CD1c-positive myeloid dendritic cell (primary cell): ENCODE measurements around the gene F2RL3.
"Not testable (repeated sequence)": the region's sequence is repeated elsewhere in the genome, so short reads cannot be mapped to it uniquely, and the experiment has no call there.

Source experiments
- DNase-seq: peaks from one replicate; pipeline ENCODE4 v3.0.0-alpha.2; 2016; ENCODE audit errors: extremely low spot score

Gene F2RL3

DNA sequence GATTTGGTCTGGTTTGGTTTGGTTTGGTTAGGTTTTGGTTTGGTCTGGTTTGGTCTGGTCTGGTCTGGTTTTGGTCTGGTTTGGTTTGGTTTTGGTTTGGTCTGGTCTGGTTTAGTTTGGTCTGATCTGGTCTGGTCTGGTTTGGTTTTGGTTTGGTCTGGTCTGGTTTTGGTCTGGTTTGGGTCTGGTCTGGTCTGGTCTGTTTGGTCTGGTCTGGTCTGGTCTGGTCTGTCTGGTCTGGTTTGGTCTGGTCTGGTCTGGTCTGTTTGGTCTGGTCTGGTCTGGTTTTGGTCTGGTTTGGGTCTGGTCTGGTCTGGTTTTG lies 13.9 kb upstream of the F2RL3 start:
- DNase-seq: not testable (repeated sequence)

DNA sequence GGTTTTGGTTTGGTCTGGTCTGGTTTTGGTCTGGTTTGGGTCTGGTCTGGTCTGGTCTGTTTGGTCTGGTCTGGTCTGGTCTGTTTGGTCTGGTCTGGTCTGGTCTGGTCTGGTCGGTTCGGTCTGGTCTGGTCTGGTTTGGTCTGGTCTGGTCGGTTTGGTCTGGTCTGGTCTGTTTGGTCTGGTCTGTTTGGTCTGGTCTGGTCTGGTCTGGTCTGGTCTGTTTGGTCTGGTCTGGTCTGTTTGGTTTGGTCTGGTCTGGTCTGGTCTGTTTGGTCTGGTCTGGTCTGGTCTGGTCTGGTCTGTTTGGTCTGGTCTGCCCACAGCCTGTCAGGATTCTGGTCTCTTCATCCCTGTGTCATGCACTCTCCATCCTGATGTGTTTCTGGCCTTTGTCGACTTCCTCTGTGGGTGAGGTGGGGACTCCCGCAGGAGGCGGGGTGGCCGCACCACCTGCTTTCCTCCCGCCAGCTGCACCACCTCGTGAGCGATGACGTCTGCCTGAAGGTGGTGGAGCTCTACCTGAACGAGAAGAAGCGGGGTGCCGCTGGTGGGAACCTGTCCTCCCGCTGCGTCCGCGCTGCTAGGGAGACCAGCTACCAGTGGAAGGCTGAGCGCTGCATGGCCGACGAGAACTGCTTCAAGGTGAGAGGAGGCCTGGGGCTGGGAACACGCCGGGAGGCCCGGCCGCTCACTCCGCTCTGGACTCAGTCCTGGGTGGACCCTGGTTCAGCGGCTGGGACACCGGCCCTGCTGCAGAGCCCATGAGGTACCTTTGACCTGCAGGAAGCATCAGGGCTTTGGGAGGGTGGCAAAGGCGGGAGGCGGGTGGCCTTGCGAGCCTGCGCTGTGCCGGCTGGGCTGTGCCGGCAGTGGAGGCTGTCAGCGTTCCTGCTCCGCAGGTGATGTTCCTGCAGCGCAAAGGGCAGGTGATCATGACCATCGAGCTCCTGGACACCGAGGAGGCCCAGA lies 12.9 kb upstream of the F2RL3 start:
- no peak for DNase-seq

DNA sequence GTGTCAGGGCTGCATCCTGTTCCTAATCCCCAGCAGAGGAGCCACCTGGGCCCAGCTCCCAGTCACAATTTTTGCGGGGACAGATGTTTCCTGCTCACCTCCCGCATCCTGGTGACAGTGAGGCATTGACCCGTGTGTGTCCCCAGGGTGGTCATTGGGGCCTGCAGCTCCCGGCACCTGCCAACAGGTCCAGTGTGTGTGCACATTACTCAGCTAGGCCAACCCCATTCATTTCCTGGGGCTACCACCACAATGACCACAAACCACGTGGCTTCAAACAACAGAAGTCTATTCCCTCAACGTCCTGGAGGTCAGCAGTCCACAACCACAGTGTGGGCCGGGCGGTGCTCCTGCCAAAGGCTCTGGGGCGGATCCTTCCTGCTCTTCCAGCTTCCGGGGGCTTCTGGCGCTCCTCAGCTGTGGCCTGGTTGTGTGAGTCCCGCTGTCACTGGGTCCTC lies 11.9 kb upstream of the F2RL3 start:
- DNase-seq: no peak

DNA sequence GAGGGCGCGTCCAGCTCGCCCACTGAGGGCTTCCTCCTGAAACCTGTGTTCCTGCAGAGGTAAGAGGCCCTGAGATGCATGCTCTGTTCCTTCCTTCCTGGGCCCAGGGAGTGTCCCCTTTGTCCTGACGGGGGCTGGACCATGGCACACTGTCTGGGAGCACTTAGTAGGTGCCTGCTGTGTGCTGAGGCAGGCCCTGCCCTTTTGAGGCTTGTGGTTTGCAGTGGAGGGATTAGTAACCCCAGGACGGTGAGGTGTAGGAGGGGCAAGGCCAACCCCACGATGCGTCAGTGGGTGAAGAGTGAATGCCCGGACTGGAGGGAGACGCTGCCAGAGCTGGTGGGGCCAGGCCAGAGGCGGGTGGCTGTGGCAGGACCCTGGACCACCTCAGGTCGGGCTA lies 11.2 kb upstream of the F2RL3 start:
- no peak for DNase-seq

DNA sequence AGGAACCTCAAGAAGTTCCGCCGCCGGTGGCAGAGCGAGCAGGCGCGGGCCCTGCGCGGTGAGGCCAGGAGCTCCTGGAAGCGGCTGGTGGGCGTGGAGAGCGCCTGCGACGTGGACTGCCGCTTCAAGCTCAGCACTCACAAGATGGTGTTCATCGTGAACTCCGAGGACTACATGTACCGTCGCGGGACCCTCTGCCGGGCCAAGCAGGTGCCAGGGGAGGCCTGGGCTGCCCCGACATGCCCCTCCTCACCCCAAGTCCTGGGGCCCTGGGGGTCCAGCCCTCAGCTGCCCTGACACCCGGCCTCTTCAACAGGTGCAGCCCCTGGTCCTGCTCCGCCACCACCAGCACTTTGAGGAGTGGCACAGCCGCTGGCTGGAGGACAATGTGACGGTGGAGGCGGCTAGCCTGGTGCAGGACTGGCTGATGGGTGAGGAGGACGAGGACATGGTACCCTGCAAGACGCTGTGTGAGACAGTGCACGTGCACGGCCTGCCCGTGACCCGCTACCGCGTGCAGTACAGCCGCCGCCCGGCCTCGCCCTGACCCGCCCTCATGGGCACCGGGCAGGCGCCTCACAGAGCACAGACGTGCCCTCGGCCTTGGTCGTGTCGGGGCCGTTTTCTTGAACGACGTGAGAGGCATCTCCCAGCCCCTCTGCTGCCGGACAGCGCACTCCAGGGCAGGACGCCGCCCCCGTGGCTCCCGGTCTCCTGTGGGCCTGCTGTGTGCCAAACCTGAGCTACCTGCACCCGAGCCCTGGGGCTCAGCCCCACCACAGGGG lies 10.4 kb upstream of the F2RL3 start:
- no peak for DNase-seq

DNA sequence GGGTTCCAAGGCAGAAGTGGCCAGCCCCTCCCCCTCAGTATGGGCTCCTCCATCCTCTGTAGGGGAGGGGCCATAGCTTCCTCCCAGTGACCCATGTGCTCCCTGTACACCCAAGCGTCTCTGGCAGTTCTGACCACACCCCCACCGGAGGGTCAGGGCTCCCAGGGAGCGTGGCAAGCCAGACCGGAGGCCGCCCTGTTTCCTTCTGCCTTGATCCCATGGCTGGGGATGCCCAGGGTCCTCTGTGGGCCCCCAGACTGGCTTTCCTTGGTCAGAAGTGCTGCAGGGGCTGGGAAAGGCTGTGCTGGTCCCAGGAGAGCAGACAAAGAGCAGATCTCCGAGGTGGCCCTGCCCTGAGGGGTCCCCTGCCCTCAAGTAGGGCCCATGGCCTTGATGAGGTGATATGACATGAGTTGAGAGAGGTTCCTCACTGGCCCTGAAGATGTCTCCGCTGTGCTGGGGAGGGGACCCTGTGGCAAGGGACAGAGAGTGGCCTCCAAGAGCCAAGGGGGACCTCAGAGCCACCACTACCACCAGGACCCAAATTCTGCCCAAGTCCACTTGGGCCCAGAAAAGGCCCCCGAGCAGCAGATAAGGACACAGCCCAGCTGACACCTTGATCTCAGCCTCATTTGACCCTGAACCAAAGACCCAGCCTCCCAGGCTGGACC lies 7.8 kb upstream of the F2RL3 start:
- DNase-seq: no peak

DNA sequence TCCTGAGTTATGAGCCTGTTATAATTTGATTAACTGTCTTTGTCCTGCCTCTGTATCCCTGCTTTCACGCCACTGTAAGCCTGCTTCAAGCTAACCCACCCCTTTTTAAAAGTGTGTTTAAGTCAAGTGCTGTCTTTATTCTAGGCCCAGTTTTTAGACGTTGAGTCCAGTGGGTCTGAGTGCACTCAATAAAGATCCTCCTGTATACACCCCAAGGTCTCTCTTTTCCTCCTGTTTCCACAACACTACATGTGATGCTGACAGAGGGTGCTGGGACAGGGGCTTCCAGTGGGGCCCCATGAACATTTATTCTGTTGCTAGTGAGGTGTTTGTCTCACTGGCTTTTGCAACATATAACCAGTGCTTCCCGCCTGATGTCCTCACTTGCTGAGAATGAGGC lies 6.7 kb upstream of the F2RL3 start:
- DNase-seq: no peak

DNA sequence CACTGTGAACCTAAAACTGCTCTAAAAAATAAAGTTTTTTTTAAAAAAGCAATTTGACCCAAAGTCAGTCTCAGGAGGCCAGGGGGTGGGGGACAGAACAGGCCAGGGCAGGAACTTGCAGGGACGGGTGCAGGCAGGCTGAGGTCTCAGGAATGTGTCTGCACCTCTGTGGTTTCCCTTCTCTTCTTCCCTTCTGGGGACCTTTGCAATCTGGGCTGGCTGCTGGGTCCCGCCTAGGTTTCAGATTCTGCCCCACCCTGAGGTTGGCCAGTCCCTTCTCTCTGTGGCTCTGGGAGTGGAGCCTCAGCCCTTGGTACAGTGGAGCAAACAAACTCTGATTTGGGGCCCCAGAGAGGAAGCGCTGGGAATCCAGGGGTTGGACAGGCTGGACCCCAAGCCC lies 5.3 kb upstream of the F2RL3 start:
- DNase-seq: no peak

DNA sequence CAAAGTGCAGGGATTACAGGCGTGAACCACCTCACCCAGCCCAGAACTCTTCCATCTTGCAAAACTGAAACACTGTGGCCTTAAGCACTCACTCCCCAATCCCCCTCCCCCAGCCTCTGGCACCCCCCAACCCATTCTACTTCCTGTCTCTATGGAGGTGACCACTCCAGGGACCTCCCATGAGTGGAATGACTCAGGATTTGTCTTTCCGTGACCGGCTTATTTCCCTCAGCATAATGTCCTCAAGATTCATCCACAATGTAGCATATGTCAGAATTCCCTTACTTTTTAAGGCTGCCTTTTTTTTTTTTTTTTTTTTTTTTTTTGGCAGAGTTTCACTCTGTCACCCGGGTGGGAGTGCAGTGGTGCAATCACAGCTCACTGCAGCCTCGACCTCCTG lies 3.6 kb upstream of the F2RL3 start:
- no peak for DNase-seq

DNA sequence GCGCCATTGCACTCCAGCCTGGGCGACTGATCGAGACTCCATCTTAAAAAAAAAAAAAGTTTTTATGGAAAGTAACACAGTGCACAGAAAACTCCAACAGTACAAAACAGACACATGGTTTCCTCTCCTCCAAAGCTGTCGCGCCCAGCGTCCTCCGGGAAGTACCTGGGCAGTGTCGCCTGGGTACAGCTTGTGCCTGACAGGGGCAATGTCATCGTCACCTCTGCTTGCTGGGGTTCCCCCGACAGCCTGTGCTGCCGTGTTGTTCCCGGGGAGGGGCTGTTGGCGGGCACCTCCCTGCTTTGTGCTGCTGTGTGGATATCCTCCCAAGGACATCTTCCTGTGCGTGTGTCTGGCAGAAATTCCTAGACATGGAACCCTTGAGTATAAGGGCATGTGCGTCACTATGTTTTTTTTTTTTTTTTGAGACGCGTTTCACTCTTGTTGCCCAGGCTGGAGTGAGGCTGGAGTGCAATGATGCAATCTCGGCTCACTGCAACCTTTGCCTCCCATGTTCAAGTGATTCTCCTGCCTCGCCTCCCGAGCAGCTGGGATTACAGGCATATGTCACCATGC lies 2.4 kb upstream of the F2RL3 start:
- no peak for DNase-seq

DNA sequence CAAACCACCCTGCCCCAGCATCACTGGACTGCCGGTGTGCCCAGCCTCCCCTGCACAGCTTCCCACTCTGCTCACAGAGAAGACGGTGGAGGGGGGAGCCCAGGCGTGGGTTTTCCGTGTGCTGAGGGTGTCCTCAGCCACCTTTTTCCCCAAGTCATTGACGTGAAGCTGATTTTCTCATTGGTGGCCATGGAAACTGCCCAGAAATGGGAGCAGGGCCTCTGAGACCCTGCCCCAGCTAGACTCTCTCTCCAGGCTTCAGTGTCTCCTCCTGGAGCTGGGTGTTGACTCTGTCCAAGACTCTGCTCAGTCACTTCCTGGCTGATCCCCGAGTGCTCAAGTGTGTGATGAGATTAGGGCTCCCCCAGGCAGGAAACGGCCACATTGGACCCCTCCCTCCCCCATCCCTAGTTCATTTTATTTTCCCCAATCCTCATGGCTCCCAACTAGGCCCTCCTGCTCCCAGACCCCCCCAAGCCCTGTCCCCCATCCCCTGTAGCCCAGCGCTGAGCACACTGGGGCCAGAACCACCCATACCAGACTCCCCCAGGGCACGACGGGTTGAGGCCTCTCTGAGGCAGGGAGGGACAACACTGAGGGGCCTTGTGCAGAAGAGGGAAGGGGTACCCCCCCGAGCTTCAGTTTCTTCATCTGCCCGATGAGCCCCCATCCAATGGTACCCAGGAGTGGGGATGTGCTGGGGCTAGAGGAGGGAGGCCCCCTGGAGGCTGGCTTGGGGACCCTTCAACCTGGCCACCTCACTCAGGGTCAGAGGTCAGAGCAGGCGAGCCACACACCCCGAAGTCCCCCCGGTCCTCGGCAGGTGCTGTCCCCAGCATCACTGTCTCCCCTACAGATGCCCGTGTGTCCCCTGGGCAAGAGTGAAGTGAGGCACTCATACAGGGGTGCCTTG lies 1.2 kb upstream of the F2RL3 start:
- no peak for DNase-seq

DNA sequence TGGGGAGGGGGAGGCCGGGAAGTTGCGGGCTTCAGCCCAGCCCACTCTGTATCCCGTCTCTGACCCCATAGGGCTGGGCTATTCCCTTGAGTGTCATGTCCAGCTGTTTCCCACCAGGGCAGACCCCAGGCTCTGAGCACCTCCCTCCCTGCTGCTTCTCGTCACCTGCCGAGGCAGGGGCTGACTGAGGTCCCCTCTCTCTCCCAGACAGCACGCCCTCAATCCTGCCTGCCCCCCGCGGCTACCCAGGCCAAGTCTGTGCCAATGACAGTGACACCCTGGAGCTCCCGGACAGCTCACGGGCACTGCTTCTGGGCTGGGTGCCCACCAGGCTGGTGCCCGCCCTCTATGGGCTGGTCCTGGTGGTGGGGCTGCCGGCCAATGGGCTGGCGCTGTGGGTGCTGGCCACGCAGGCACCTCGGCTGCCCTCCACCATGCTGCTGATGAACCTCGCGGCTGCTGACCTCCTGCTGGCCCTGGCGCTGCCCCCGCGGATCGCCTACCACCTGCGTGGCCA lies 625 bp downstream of the F2RL3 start:
- DNase-seq: no peak

DNA sequence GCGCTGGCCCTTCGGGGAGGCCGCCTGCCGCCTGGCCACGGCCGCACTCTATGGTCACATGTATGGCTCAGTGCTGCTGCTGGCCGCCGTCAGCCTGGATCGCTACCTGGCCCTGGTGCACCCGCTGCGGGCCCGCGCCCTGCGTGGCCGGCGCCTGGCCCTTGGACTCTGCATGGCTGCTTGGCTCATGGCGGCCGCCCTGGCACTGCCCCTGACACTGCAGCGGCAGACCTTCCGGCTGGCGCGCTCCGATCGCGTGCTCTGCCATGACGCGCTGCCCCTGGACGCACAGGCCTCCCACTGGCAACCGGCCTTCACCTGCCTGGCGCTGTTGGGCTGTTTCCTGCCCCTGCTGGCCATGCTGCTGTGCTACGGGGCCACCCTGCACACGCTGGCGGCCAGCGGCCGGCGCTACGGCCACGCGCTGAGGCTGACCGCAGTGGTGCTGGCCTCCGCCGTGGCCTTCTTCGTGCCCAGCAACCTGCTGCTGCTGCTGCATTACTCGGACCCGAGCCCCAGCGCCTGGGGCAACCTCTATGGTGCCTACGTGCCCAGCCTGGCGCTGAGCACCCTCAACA lies 1.2 kb downstream of the F2RL3 start:
- no peak for DNase-seq

DNA sequence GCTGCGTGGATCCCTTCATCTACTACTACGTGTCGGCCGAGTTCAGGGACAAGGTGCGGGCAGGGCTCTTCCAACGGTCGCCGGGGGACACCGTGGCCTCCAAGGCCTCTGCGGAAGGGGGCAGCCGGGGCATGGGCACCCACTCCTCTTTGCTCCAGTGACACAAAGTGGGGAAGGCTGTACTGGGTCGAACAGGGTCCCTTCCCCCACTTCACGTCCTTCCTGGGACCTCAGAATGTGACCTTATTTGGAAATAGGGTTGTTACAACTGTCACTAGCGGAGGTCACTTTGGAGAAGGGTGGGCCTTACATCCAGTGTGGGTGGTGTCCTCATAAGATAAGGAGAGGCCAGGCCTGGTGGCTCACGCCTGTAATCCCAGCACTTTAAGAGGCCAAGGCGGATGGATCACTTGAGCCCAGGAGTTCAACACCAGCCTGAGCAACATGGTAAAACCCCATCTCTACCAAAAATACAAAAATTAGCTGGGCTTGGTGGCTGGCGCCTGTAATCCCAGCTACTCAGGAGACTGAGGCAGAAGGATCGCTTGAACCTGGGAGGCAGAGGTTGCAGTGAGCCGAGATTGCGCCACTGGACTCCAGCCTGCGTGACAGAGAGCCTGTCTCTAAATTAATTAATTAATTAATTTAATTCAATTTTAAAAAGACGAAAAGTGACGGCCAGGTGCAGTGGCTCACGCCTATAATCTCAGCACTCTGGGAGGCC lies 1.8 kb downstream of the F2RL3 start:
- DNase-seq: no peak

DNA sequence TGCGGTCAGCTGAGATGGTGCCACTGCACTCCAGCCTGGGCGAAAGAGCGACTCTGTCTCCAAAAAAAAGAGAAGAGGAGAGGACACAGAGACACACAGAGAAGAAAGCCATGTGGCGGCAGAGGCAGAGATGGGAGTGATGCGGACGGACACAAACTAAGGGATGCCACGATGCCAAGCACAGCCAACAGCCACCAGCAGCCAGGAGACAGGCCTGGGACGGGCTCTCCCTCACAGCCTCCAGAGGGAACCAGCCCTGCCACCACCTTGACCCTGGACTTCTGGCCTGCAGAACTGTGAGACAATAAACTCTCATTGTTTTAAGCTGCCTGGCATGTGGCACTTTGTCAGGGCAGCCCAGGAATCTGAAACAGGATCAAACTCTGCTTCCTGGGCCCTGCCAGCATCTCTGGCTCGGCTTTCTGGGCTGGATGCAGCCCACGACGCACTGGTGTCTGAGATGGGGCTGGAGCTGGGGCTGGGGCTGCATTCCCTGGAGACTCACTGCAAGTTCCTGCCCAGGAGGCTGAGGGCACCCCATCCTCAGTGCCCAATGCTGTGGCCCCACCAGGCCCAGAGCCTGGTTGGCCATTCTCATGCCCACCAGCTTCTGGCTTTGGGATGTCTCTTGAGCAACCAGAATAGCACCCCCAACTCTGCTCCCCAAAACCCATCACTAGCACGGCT lies 3.0 kb downstream of the F2RL3 start:
- no peak for DNase-seq

DNA sequence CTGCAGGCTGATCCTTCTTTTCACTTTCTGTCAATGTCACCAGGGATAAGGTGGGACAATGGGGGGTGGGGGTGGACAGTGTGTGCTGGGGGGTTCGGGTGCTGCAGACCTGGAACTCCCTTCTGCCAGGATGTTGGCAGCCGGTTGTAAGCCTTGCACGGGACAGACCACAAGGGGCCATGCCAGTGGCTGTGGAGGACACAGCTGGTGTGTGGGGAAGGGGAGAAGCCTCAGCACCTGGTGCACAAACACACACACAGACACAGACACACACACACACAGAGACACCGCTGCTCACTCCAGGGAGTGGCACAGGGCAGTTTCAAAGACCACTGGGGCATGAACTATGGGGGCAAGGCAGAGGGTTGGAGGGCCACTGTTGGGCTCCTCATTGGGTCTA lies 3.6 kb downstream of the F2RL3 start:
- no peak for DNase-seq

DNA sequence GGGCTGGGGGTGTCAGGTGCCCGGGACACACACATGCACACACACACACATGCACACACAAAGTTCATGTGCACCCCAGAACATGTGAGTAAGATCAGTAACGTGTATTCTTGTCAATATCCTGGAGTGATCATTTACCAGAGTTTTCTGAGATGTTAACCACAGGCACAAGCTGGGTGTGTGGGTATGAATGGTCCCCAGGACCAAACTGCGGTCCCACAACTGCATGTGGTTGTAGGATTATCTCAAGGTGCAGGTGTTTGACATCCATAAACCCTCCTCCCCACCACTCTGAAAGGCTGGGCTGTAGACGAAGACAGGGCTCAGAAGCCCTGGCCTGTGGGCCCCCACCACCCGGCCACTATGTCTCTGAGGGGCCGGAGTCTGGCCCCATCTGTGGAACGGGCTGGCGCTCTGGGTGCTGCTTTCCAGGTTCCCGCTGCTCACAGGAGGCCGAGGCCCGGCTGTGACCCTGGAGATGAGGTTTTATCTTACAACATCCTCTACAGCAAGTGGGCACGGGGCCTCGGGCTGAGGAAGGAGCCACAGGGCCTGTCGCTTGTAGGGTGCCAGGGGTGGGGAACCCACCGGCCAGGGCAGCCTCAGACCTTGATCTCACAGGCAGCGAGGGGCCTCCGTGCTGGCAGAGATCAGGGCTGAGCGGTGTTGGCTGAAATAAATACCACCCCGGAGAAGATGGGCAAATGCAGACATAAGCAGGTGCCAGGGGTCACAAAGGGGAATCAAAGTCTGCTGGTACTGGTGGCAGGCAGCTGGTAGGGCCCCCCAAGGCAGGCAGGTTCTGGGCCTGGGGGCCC lies 4.3 kb downstream of the F2RL3 start:
- DNase-seq: no peak

DNA sequence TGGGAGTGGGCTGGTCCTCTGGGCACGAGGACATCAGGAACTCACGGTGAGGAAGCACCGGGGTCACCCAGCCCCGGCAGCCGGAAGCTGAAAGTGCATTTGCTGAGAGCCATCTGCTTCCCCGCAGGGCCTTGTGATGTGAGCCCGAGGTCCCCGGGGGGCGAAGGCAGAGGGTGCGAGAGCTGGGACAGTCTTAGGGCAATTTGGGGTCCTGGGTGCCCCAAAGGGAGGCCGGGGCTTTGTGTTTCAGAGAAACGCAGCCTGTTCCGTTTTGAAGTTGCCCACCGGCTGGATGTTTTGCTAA lies 4.8 kb downstream of the F2RL3 start:
- DNase-seq: peak; percentile 11

DNA sequence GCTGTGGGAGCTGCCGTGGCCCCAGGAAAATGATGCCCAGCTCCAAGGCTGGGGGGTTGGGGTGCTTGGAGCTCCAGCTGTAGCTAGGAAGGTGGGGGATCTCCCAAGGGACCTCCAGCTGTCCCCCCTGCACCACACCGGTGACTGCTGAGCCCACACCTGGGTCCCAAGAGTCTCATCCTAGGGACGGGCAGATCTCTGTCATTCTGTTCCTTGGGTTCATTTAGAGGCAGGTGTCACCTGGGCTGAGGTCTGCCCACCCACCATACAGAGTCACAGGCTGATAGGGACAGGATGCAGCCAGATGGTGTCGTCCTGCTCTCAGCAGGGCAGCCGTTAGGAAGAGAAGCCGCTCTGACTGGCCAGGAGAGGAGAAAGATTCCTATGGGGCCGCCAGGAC lies 5.3 kb downstream of the F2RL3 start:
- no peak for DNase-seq
